ENCODE data around the gene SLC6A17. TPM values are rescaled to one million over a fixed set of nuclear protein-coding genes. Genes with fewer than 3 reads are reported as not detected.

The SLC6A17 gene
- total RNA-seq, 2 donors from 2014 or later: 0.07 TPM; not detected in 1

- TF ChIP-seq CTCF (conservative IDR thresholded peaks at IDR 0.05): no peak
- no peak overlapping the region for H3K27ac Mint-ChIP-seq
- no peak overlapping the region for H3K9ac ChIP-seq (ENCODE audit: extremely low read depth, low read length, poor library complexity, severe bottlenecking)
- H3K27me3 ChIP-seq (ENCODE audit: control insufficient read depth, insufficient read depth, low read length, poor library complexity, severe bottlenecking): no peaks in the 10 kb centered on the region
- peaks cover 5% of the 10 kb centered on the region for H3K4me1 Mint-ChIP-seq
- no peaks in the 10 kb centered on the region for H3K36me3 Mint-ChIP-seq (ENCODE audit: low read depth)
- H3K9me3 Mint-ChIP-seq: no peaks in the 10 kb centered on the region
- H3K4me1 ChIP-seq (ENCODE audit: control insufficient read depth, insufficient read depth, low read length): peaks cover 4% of the 10 kb centered on the region
- H3K9me3 ChIP-seq (ENCODE audit: control insufficient read depth, low read length): no peaks in the 10 kb centered on the region
- peaks cover 2% of the 10 kb centered on the region for H3K27me3 Mint-ChIP-seq (ENCODE audit: insufficient read depth)
- H3K36me3 ChIP-seq (ENCODE audit: control insufficient read depth, insufficient read depth, low read length): no peaks in the 10 kb centered on the region
- no peak overlapping the region for H3K27ac ChIP-seq (ENCODE audit: low read depth, low read length)
- 83 to 89% methylated on average over 6 to 13 of the region's 13 CpGs for WGBS, 2 experiments (ENCODE audit: insufficient coverage in 1 of 2, insufficient read length in 1 of 2)
- no peak for DNase-seq
- no peak overlapping the region for H3K4me3 ChIP-seq (ENCODE audit: low read length)
- H3K4me3 Mint-ChIP-seq: no peak overlapping the region
Observed at GRCh38 chr1:110237386-110238152, 87.3 kb downstream of the SLC6A17 start.

GRCh38 chr1:110239441-110240430 lies 89.4 kb downstream of the SLC6A17 start:
- Histone ChIP-seq H3K36me3 (ENCODE audit: control insufficient read depth, insufficient read depth, low read length) (no peaks in the 10 kb centered on the region), H3K9me3 (ENCODE audit: control insufficient read depth, low read length) (no peaks in the 10 kb centered on the region), H3K4me3 (ENCODE audit: low read length) (no peak overlapping the region), H3K9ac (ENCODE audit: extremely low read depth, low read length, poor library complexity, severe bottlenecking) (no peak overlapping the region), H3K27me3 (ENCODE audit: control insufficient read depth, insufficient read depth, low read length, poor library complexity, severe bottlenecking) (no peaks in the 10 kb centered on the region), H3K4me1 (ENCODE audit: control insufficient read depth, insufficient read depth, low read length) (peaks cover 4% of the 10 kb centered on the region), H3K27ac (ENCODE audit: low read depth, low read length) (peak overlapping the region; percentile 30)
- Mint-ChIP-seq H3K4me3 (no peak overlapping the region), H3K27ac (no peak overlapping the region), H3K27me3 (ENCODE audit: insufficient read depth) (peaks cover 7% of the 10 kb centered on the region), H3K4me1 (peaks cover 12% of the 10 kb centered on the region), H3K9me3 (no peaks in the 10 kb centered on the region), H3K36me3 (ENCODE audit: low read depth) (no peaks in the 10 kb centered on the region)
- DNase-seq: no peak
- WGBS, 2 experiments (ENCODE audit: insufficient coverage in 1 of 2, insufficient read length in 1 of 2): 83 to 88% methylated on average over 3 to 10 of the region's 11 CpGs
- no peak for TF ChIP-seq CTCF (conservative IDR thresholded peaks at IDR 0.05)

GRCh38 chr1:110240476-110241210 lies 90.3 kb downstream of the SLC6A17 start:
- TF ChIP-seq CTCF (conservative IDR thresholded peaks at IDR 0.05): no peak
- Histone ChIP-seq H3K36me3 (ENCODE audit: control insufficient read depth, insufficient read depth, low read length) (no peaks in the 10 kb centered on the region), H3K4me3 (ENCODE audit: low read length) (no peak overlapping the region), H3K9ac (ENCODE audit: extremely low read depth, low read length, poor library complexity, severe bottlenecking) (no peak overlapping the region), H3K27ac (ENCODE audit: low read depth, low read length) (peak overlapping the region; percentile 30), H3K4me1 (ENCODE audit: control insufficient read depth, insufficient read depth, low read length) (peaks cover 4% of the 10 kb centered on the region), H3K9me3 (ENCODE audit: control insufficient read depth, low read length) (no peaks in the 10 kb centered on the region), H3K27me3 (ENCODE audit: control insufficient read depth, insufficient read depth, low read length, poor library complexity, severe bottlenecking) (no peaks in the 10 kb centered on the region)
- Mint-ChIP-seq H3K36me3 (ENCODE audit: low read depth) (no peaks in the 10 kb centered on the region), H3K9me3 (no peaks in the 10 kb centered on the region), H3K27me3 (ENCODE audit: insufficient read depth) (peaks cover 11% of the 10 kb centered on the region), H3K27ac (no peak overlapping the region), H3K4me3 (no peak overlapping the region), H3K4me1 (peaks cover 12% of the 10 kb centered on the region)
- WGBS, 2 experiments (ENCODE audit: insufficient coverage in 1 of 2, insufficient read length in 1 of 2): 84 to 89% methylated on average over 7 to 13 of the region's 13 CpGs
- DNase-seq: no peak

All from endodermal cell (in vitro differentiated cells).